ENCODE measurements around the gene CEP70. TPM values are rescaled to one million over a fixed set of nuclear protein-coding genes. Genes with fewer than 3 reads are reported as not detected.

The CEP70 gene
- total and polyA plus RNA-seq, 2 experiments from 2014 or later = 29.1 to 43.1 TPM

- no peak for DNase-seq (ENCODE audit: low read depth in 1 of 2, low spot score in 1 of 2)
- H3K9me3 ChIP-seq (ENCODE audit: low read depth) = no peaks in the 10 kb centered on the region
- no peak overlapping the region for H3K27ac ChIP-seq
- TF ChIP-seq CTCF (IDR thresholded peaks at IDR 0.05; ENCODE audit: low read depth, low read length) = no peak
- no peak overlapping the region for H3K4me3 ChIP-seq
- no peaks in the 10 kb centered on the region for H3K36me3 ChIP-seq
- H3K27me3 ChIP-seq = no peaks in the 10 kb centered on the region
- H3K4me1 ChIP-seq (ENCODE audit: low read depth) = peaks cover 11% of the 10 kb centered on the region
Measured at GRCh38 chr3:138448631-138449030, 145.4 kb downstream of the CEP70 start.

- no peak for DNase-seq (ENCODE audit: low read depth in 1 of 2, low spot score in 1 of 2)
- H3K27me3 ChIP-seq = no peaks in the 10 kb centered on the region
- no peak overlapping the region for H3K27ac ChIP-seq
- TF ChIP-seq CTCF (IDR thresholded peaks at IDR 0.05; ENCODE audit: low read depth, low read length) = no peak
- peaks cover 25% of the 10 kb centered on the region for H3K4me1 ChIP-seq (ENCODE audit: low read depth)
- no peaks in the 10 kb centered on the region for H3K9me3 ChIP-seq (ENCODE audit: low read depth)
- H3K36me3 ChIP-seq = no peaks in the 10 kb centered on the region
- H3K4me3 ChIP-seq = no peak overlapping the region
Measured at GRCh38 chr3:138445654-138446053, 148.4 kb downstream of the CEP70 start.

GRCh38 chr3:138445236-138445635, 148.8 kb downstream of the CEP70 start:
- no peak for TF ChIP-seq CTCF (IDR thresholded peaks at IDR 0.05; ENCODE audit: low read depth, low read length)
- H3K4me1 ChIP-seq (ENCODE audit: low read depth) = peaks cover 25% of the 10 kb centered on the region
- H3K27me3 ChIP-seq = no peaks in the 10 kb centered on the region
- no peaks in the 10 kb centered on the region for H3K36me3 ChIP-seq
- no peak overlapping the region for H3K27ac ChIP-seq
- DNase-seq (ENCODE audit: low read depth in 1 of 2, low spot score in 1 of 2) = no peak
- H3K4me3 ChIP-seq = no peak overlapping the region
- no peaks in the 10 kb centered on the region for H3K9me3 ChIP-seq (ENCODE audit: low read depth)

Other genes with a start within 250 kb of the CEP70 start
- 68.6 and 92.6 TPM in 2 replicates for gene MRAS, start 245.7 kb downstream of the CEP70 start, total RNA-seq
- 66.5 and 105 TPM in 2 replicates for gene MRAS, start 245.7 kb downstream of the CEP70 start, polyA plus RNA-seq
- gene ESYT3, start 159.6 kb downstream of the CEP70 start, total RNA-seq = 0.95 and 6.3 TPM in 2 replicates
- gene ESYT3, start 159.6 kb downstream of the CEP70 start, polyA plus RNA-seq = 1.8 and 7.0 TPM in 2 replicates
- 8.3 and 9.1 TPM in 2 replicates for gene FAIM, start 14.5 kb upstream of the CEP70 start, total RNA-seq
- 4.2 and 12.6 TPM in 2 replicates for gene FAIM, start 14.5 kb upstream of the CEP70 start, polyA plus RNA-seq
- 6.5 and 8.1 TPM in 2 replicates for gene PIK3CB, start 240.7 kb upstream of the CEP70 start, total RNA-seq
- gene PIK3CB, start 240.7 kb upstream of the CEP70 start, polyA plus RNA-seq = 12.4 and 12.6 TPM in 2 replicates

Measured in cardiac muscle cell (in vitro differentiated cells and primary cell).